Ishikawa (cell line): ENCODE data around the gene TAB3.

ENCODE experiments used
- CEBPB ChIP-seq: IDR thresholded peaks from 2 replicates; pipeline ENCODE4 v1.6.1; 2012
- CREB1 ChIP-seq: IDR thresholded peaks from 2 replicates; pipeline ENCODE4 v1.6.1; 2012; ENCODE audit warnings: low read depth
- EGR1 ChIP-seq: IDR thresholded peaks from 2 replicates; pipeline ENCODE4 v1.6.1; 2012
- EP300 ChIP-seq: IDR thresholded peaks from 2 replicates; pipeline ENCODE4 v1.6.1; 2012; ENCODE audit warnings: borderline replicate concordance
- FOXM1 ChIP-seq: IDR thresholded peaks from 2 replicates; pipeline ENCODE4 v1.6.1; 2012; ENCODE audit warnings: low read depth, borderline replicate concordance
- NFIC ChIP-seq: IDR thresholded peaks from 2 replicates; pipeline ENCODE4 v1.6.1; 2012
- RAD21 ChIP-seq: IDR thresholded peaks from 2 replicates; pipeline ENCODE4 v1.6.1; 2012; ENCODE audit warnings: low read depth
- TAF1 ChIP-seq: IDR thresholded peaks from 2 replicates; pipeline ENCODE4 v1.6.1; 2012; ENCODE audit warnings: low read depth, mild to moderate bottlenecking
- TCF12 ChIP-seq: IDR thresholded peaks from 2 replicates; pipeline ENCODE4 v1.6.1; 2012; ENCODE audit warnings: low read depth
- TEAD4 ChIP-seq: IDR thresholded peaks from 2 replicates; pipeline ENCODE4 v1.6.1; 2012
- YY1 ChIP-seq: IDR thresholded peaks from 2 replicates; pipeline ENCODE4 v1.6.1; 2012; ENCODE audit warnings: low read depth
- ZBTB7A ChIP-seq: IDR thresholded peaks from 2 replicates; pipeline ENCODE4 v1.6.1; 2012; ENCODE audit warnings: low read depth
- TF ChIP-seq, protein P1 (sequence below): IDR thresholded peaks from 2 replicates; pipeline ENCODE4 v1.6.1; 2012
- TF ChIP-seq, protein P2 (sequence below): IDR thresholded peaks from 2 replicates; pipeline ENCODE4 v1.6.1; 2012; ENCODE audit warnings: low read depth, mild to moderate bottlenecking
- TF ChIP-seq, protein P3 (sequence below): IDR thresholded peaks from 2 replicates; pipeline ENCODE4 v1.6.1; 2012

Gene TAB3

DNA sequence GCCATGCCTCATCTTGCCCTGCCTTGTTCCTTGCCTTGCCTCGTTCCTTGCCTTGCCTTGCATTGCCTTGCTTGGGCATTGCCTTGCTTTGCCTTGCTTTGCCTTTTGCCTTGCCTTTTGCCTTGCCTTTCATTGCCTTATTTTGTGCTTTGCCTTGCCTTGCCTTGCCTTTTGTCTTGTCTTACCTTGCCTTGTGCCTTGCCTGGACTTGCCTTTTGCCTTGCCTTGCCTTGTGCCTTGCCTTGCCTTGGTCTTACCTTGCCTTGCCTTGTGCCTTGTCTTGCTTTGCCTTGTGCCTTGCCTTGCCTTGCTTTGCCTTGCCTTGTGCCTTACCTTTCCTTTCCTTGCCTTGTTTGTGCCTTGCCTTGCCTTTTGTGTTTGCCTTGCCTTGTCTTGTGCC lies 88.2 kb downstream of the TAB3 start:
- TF ChIP-seq ZBTB7A (no peak), TEAD4 (no peak), CEBPB (no peak), TAF1 (no peak), CREB1 (no peak), NFIC (no peak)
- TF ChIP-seq, protein P1, sequence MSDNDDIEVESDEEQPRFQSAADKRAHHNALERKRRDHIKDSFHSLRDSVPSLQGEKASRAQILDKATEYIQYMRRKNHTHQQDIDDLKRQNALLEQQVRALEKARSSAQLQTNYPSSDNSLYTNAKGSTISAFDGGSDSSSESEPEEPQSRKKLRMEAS, result no peak

DNA sequence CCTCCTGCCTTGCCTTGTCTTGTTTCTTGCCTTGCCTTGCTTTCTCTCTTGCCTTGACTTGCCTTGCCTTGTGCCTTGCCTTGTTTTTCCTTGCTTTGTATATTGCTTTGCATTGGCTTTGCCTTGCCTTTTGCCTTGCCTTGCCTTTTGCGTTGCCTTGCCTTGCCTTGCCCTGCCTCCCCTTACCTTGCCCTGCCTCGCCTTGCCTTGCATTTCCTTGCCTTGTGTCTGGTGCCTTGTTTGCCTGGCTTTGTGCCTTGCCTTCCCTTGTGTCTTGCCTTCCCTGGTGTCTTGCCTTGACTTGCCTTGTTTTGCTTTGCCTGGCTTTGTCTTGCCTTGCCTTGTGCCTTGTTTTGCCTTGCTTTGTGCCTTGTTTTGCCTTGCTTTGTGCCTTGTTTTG lies 89.7 kb downstream of the TAB3 start:
- TF ChIP-seq, protein P2, sequence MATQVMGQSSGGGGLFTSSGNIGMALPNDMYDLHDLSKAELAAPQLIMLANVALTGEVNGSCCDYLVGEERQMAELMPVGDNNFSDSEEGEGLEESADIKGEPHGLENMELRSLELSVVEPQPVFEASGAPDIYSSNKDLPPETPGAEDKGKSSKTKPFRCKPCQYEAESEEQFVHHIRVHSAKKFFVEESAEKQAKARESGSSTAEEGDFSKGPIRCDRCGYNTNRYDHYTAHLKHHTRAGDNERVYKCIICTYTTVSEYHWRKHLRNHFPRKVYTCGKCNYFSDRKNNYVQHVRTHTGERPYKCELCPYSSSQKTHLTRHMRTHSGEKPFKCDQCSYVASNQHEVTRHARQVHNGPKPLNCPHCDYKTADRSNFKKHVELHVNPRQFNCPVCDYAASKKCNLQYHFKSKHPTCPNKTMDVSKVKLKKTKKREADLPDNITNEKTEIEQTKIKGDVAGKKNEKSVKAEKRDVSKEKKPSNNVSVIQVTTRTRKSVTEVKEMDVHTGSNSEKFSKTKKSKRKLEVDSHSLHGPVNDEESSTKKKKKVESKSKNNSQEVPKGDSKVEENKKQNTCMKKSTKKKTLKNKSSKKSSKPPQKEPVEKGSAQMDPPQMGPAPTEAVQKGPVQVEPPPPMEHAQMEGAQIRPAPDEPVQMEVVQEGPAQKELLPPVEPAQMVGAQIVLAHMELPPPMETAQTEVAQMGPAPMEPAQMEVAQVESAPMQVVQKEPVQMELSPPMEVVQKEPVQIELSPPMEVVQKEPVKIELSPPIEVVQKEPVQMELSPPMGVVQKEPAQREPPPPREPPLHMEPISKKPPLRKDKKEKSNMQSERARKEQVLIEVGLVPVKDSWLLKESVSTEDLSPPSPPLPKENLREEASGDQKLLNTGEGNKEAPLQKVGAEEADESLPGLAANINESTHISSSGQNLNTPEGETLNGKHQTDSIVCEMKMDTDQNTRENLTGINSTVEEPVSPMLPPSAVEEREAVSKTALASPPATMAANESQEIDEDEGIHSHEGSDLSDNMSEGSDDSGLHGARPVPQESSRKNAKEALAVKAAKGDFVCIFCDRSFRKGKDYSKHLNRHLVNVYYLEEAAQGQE, result no peak
- TF ChIP-seq FOXM1 (no peak), NFIC (no peak), TAF1 (no peak), RAD21 (no peak), YY1 (no peak), TEAD4 (no peak), ZBTB7A (no peak), EGR1 (no peak), TCF12 (no peak), CEBPB (no peak), EP300 (no peak)
- TF ChIP-seq, protein P1, result no peak

DNA sequence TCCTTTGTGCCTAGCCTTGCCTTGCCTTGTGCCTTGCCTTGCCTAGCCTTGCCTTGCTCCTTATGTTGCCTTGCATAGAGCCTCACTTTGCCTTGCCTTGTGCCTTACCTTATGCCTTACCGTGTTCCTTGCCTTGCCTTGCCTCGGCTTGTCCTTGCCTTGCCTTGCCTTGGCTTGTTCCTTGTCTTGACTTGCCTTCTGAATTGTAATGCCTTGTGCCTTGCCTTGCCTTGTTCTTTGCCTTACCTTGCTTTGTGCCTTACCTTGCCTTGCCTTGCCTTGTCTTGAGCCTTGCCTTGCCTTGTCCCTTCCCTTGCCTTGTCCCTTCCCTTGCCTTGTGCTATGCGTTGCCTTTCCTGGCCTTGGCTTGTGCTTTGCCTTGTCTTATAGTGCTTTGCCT lies 90.2 kb downstream of the TAB3 start:
- TF ChIP-seq TCF12, result no peak
- no peak for TF ChIP-seq RAD21
- TF ChIP-seq, protein P2, result no peak
- TF ChIP-seq FOXM1, result no peak
- no peak for TF ChIP-seq TEAD4
- TF ChIP-seq, protein P1, result no peak
- TF ChIP-seq, protein P3, sequence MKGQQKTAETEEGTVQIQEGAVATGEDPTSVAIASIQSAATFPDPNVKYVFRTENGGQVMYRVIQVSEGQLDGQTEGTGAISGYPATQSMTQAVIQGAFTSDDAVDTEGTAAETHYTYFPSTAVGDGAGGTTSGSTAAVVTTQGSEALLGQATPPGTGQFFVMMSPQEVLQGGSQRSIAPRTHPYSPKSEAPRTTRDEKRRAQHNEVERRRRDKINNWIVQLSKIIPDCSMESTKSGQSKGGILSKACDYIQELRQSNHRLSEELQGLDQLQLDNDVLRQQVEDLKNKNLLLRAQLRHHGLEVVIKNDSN, result no peak
- no peak for TF ChIP-seq EGR1
- no peak for TF ChIP-seq ZBTB7A
- TF ChIP-seq NFIC, result no peak
- TF ChIP-seq YY1, result no peak
- TF ChIP-seq EP300, result no peak
- TF ChIP-seq TAF1, result no peak
- no peak for TF ChIP-seq CREB1
- no peak for TF ChIP-seq CEBPB

DNA sequence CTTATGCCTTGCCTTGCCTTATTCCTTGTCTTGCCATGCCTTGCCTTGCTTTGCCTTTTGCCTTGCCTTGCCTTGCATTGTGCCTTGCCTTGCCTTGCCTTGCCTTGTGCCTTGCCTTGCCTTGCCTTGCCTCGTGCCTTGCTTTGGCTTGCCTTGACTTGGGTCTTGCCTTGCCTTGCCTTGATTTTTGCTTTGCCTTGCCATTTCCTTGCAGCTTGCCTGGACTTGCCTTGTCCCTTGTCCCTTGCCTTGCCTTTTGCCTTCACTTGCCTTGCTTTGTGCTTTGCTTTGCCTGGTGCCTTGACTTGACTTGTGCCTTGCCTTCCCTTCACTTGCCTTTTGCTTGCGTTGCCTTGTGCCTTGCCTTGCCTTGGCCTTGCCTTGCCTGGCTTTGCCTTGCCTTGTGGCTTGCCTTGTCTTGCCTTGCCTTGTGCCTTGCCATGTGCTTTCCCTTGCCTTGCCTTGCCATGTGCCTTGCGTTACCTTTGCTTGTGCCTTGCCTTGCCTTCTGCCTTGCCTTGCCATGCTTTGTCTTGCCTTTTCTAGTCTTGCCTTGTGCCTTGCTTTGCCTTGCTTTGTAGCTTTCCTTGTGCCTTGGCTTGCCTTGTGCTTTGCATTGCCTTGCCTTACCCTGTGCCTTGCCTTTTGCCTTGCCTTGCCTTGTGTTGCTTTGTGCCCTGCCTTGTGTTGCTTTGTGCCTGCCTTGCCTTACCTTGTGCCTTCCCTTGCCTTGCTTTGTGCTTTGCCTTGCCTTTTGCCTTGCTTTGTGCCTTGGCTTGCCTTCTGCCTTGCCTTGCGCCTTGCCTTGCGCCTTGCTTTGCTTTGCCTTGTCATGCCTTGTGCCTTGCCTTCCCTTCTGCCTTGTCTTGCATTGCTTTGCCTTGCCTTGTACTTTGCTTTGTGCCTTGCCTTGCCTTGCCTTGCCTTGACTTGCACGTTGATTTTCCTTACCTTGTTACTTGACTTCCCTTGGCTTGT lies 92.8 kb downstream of the TAB3 start:
- TF ChIP-seq NFIC (no peak), CREB1 (no peak), YY1 (no peak), ZBTB7A (no peak)

DNA sequence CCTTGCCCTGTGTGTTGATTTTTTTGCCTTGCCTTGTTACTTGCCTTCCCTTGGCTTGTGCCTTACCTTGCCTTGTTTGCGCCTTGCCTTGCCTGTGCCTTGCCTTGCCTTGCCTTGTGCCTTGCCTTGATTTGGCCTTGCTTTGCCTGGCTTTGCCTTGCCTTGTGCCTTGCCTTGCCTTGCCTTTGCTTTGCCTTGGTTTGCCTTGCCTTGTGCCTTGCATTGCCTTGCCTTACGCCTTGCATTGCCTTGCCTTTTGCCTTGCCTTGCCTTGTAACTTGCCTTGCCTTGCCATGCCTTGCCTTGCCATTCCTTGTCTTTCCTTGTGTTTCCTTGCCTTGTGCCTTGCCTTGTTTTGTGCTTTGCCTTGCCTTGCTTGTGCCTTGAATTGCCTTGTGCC lies 94.6 kb downstream of the TAB3 start:
- no peak for TF ChIP-seq ZBTB7A
- no peak for TF ChIP-seq EGR1
- no peak for TF ChIP-seq CEBPB
- TF ChIP-seq, protein P1, result no peak
- TF ChIP-seq TEAD4, result no peak
- TF ChIP-seq CREB1, result no peak
- TF ChIP-seq, protein P3, result no peak
- no peak for TF ChIP-seq RAD21
- no peak for TF ChIP-seq NFIC
- no peak for TF ChIP-seq TCF12
- no peak for TF ChIP-seq FOXM1
- TF ChIP-seq EP300, result no peak
- TF ChIP-seq, protein P2, result no peak
- no peak for TF ChIP-seq YY1
- TF ChIP-seq TAF1, result no peak
